ENCODE measurements around the gene MLH1. TPM values are rescaled to one million over a fixed set of nuclear protein-coding genes. Genes with fewer than 3 reads are reported as not detected.
A peak's percentile ranks its signal among the peaks of the same experiment; 100 is the strongest.

MLH1 gene
- total and polyA plus RNA-seq, 2 experiments from 2014 or later = 27.8 to 36.3 TPM

DNA sequence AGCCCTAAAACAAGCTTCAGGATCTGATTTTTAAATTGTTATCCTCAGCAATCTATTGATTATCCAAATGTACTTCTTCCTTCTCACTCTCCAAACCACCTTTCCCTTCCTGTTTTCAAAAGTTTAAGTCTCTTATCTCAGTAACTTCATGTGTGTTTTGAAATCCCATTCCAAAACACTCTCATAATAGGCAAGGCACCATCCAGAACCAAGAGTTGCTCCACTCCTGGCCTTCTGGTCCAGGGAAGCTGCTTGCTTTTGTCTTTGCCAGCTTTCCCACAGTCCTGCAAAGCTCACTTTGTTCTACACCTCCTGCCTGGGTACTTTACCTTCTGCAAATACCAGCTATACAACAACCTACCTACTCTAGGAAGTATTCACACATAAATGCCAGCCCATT lies 63.5 kb downstream of the MLH1 start:
- Histone ChIP-seq H3K4me2 (ENCODE audit: unreplicated experiment) (no peak overlapping the region), H3K9me3 (ENCODE audit: low read depth) (no peaks in the 10 kb centered on the region), H2AFZ (no peak overlapping the region), H3K4me3 (no peak overlapping the region), H4K20me1 (ENCODE audit: insufficient read depth) (no peaks in the 10 kb centered on the region), H3K27me3 (replicated peaks; ENCODE audit: insufficient read depth) (no peaks in the 10 kb centered on the region), H3K4me1 (ENCODE audit: insufficient read depth) (peaks cover 39% of the 10 kb centered on the region), H3K27ac (no peak overlapping the region), H3F3A (ENCODE audit: insufficient read depth) (peaks cover 62% of the 10 kb centered on the region), H3K9ac (no peak overlapping the region), H3K36me3 (ENCODE audit: low read depth) (peaks cover 60% of the 10 kb centered on the region), H3K79me2 (ENCODE audit: insufficient read depth) (peaks cover 8% of the 10 kb centered on the region; the same call in 1 of the 2 replicates), H3K9me2 (ENCODE audit: insufficient read depth) (no peaks in the 10 kb centered on the region)
- TF ChIP-seq EZH2 (IDR thresholded peaks at IDR 0.05; ENCODE audit: insufficient read depth, poor library complexity, severe bottlenecking) = no peak
- no peak for TF ChIP-seq EZH2phosphoT487 (IDR thresholded peaks at IDR 0.05; ENCODE audit: insufficient read depth, low read depth)
- no peak for DNase-seq
- in situ Hi-C loops (cut with MboI) = no loop called here

DNA sequence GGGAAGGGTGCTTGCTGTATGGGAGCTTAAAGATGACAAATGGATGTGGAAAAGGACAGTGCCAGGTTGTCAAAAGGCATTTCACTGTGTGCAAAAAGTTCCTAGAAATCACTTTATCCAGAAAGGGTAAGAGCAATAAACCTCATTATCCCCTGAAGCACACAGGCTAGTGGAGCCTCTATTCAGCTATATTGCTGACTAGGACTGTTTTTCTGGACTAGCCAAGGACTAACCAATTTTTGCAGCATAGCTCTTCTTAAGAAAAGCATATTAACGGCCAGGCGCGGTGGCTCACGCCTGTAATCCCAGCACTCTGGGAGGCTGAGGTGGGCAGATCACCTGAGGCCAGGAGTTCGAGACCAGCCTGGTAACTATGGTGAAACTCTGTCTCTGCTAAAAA lies 64.8 kb downstream of the MLH1 start:
- WGBS, 2 experiments (ENCODE audit: low coverage in 1 of 2, low lambda C conversion rate in 2 of 2, missing lambda C conversion rate in 2 of 2) = 97 to 99% methylated on average over 5 of the region's 5 CpGs
- no peaks in the 10 kb centered on the region for H3K27me3 ChIP-seq (replicated peaks; ENCODE audit: insufficient read depth)
- in situ Hi-C loops (cut with MboI) = no loop called here
- no peaks in the 10 kb centered on the region for H4K20me1 ChIP-seq (ENCODE audit: insufficient read depth)
- peaks cover 19% of the 10 kb centered on the region for H3K79me2 ChIP-seq (ENCODE audit: insufficient read depth)
- no peaks in the 10 kb centered on the region for H3K9me2 ChIP-seq (ENCODE audit: insufficient read depth)
- no peak overlapping the region for H3K27ac ChIP-seq
- H3K4me2 ChIP-seq (ENCODE audit: unreplicated experiment) = no peak overlapping the region
- H2AFZ ChIP-seq = no peak overlapping the region
- TF ChIP-seq EZH2 (IDR thresholded peaks at IDR 0.05; ENCODE audit: insufficient read depth, poor library complexity, severe bottlenecking) = no peak
- no peaks in the 10 kb centered on the region for H3K9me3 ChIP-seq (ENCODE audit: low read depth)
- H3K36me3 ChIP-seq (ENCODE audit: low read depth) = peaks cover 61% of the 10 kb centered on the region
- no peak overlapping the region for H3K9ac ChIP-seq
- no peak overlapping the region for H3K4me3 ChIP-seq
- peaks cover 54% of the 10 kb centered on the region for H3F3A ChIP-seq (ENCODE audit: insufficient read depth)
- peaks cover 34% of the 10 kb centered on the region for H3K4me1 ChIP-seq (ENCODE audit: insufficient read depth)
- DNase-seq = no peak

DNA sequence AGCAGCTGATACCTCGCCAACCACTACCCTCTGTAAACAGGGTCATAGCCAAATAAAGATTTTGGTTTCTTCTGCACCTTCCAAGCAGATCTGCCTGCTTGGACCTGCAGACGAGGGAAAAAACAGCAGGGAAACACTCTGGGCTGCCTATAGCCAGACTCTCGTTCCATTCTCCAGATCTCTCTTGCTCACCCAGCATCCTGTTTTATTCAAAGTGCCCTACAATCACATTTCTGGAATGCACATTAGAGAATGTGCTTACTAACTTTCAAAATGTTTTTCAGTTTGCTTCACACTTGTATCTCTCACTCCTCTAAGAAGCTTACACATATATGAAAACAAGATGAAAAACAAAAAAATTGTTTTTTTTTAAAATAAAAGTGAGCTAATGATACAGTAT lies 71.4 kb downstream of the MLH1 start:
- in situ Hi-C loops (cut with MboI) = no loop called here
- H4K20me1 ChIP-seq (ENCODE audit: insufficient read depth) = no peaks in the 10 kb centered on the region
- peaks cover 14% of the 10 kb centered on the region; the same call in 1 of the 2 replicates for H3F3A ChIP-seq (ENCODE audit: insufficient read depth)
- WGBS, 2 experiments (ENCODE audit: low coverage in 1 of 2, low lambda C conversion rate in 2 of 2, missing lambda C conversion rate in 2 of 2) = 74 to 80% methylated on average over 3 of the region's 3 CpGs
- peak; percentile 62 for DNase-seq
- no peaks in the 10 kb centered on the region for H3K9me3 ChIP-seq (ENCODE audit: low read depth)
- no peak for TF ChIP-seq EZH2 (IDR thresholded peaks at IDR 0.05; ENCODE audit: insufficient read depth, poor library complexity, severe bottlenecking)
- no peak for TF ChIP-seq EZH2phosphoT487 (IDR thresholded peaks at IDR 0.05; ENCODE audit: insufficient read depth, low read depth)
- peaks cover 4% of the 10 kb centered on the region; the same call in 1 of the 2 replicates for H3K4me1 ChIP-seq (ENCODE audit: insufficient read depth)
- no peak overlapping the region for H3K4me3 ChIP-seq
- H3K27me3 ChIP-seq (replicated peaks; ENCODE audit: insufficient read depth) = no peaks in the 10 kb centered on the region
- peaks cover 57% of the 10 kb centered on the region for H3K36me3 ChIP-seq (ENCODE audit: low read depth)
- peaks cover 28% of the 10 kb centered on the region for H3K79me2 ChIP-seq (ENCODE audit: insufficient read depth)
- peak overlapping the region; percentile 13; the same call in 1 of the 2 replicates for H3K27ac ChIP-seq
- H3K9ac ChIP-seq = no peak overlapping the region
- no peak overlapping the region for H2AFZ ChIP-seq
- no peaks in the 10 kb centered on the region for H3K9me2 ChIP-seq (ENCODE audit: insufficient read depth)
- H3K4me2 ChIP-seq (ENCODE audit: unreplicated experiment) = no peak overlapping the region

DNA sequence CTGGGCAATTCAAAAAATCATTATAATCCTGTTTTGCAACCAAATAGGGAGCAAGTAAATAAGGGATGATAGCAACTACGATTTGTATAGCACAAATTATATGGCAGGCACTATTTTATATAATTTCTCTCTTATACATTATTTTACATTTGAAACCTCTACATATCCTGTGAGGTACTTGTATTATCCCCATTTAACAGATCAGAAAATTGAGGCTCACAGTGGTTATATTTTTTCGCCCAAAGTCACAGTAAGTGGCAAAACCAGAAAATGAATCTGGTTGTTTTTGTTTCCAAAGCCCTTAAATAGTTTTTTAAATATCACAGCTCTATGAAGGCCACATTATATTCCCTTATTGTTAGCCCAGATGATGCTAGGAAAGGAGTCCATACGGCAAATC lies 74.3 kb downstream of the MLH1 start:
- WGBS, 2 experiments (ENCODE audit: low coverage in 1 of 2, low lambda C conversion rate in 2 of 2, missing lambda C conversion rate in 2 of 2) = 97 to 98% methylated on average over 3 of the region's 3 CpGs
- H3K27ac ChIP-seq = no peak overlapping the region
- H3K79me2 ChIP-seq (ENCODE audit: insufficient read depth) = peaks cover 20% of the 10 kb centered on the region; the same call in 1 of the 2 replicates
- no peak overlapping the region for H2AFZ ChIP-seq
- no peaks in the 10 kb centered on the region for H3K9me3 ChIP-seq (ENCODE audit: low read depth)
- no peaks in the 10 kb centered on the region for H3K27me3 ChIP-seq (replicated peaks; ENCODE audit: insufficient read depth)
- H3K4me2 ChIP-seq (ENCODE audit: unreplicated experiment) = no peak overlapping the region
- H3K36me3 ChIP-seq (ENCODE audit: low read depth) = peaks cover 47% of the 10 kb centered on the region
- H3F3A ChIP-seq (ENCODE audit: insufficient read depth) = peaks cover 25% of the 10 kb centered on the region; the same call in 1 of the 2 replicates
- no peak for DNase-seq
- in situ Hi-C loops (cut with MboI) = no loop called here
- TF ChIP-seq EZH2 (IDR thresholded peaks at IDR 0.05; ENCODE audit: insufficient read depth, poor library complexity, severe bottlenecking) (no peak), EZH2phosphoT487 (IDR thresholded peaks at IDR 0.05; ENCODE audit: insufficient read depth, low read depth) (no peak)
- no peak overlapping the region for H3K4me3 ChIP-seq
- H3K9ac ChIP-seq = no peak overlapping the region
- no peaks in the 10 kb centered on the region for H4K20me1 ChIP-seq (ENCODE audit: insufficient read depth)
- no peaks in the 10 kb centered on the region for H3K9me2 ChIP-seq (ENCODE audit: insufficient read depth)
- H3K4me1 ChIP-seq (ENCODE audit: insufficient read depth) = peaks cover 11% of the 10 kb centered on the region

DNA sequence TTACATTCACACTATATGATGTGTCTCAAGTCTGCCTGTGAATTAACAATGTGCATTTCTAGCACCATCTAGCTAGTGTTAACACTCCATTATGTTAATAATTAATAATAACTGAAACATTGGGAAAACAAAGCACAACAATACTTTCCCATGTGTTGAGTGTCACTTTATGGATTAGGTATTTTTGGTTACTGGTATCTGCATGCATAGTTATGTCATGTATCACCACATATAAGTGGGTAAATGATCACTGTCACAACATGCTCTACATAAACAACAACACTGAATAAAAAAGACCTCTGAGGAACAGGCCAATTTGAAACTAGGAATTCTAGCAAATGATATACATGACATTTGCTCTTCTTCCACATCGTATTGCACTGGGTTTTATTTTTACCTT lies 74.7 kb downstream of the MLH1 start:
- Histone ChIP-seq H3K4me2 (ENCODE audit: unreplicated experiment) (no peak overlapping the region), H3K27ac (no peak overlapping the region), H3F3A (ENCODE audit: insufficient read depth) (peaks cover 30% of the 10 kb centered on the region; the same call in 1 of the 2 replicates), H3K9me2 (ENCODE audit: insufficient read depth) (no peaks in the 10 kb centered on the region), H2AFZ (no peak overlapping the region), H3K9me3 (ENCODE audit: low read depth) (no peaks in the 10 kb centered on the region), H3K9ac (no peak overlapping the region), H3K4me1 (ENCODE audit: insufficient read depth) (peaks cover 16% of the 10 kb centered on the region), H3K79me2 (ENCODE audit: insufficient read depth) (peaks cover 16% of the 10 kb centered on the region; the same call in 1 of the 2 replicates), H4K20me1 (ENCODE audit: insufficient read depth) (no peaks in the 10 kb centered on the region), H3K4me3 (no peak overlapping the region), H3K27me3 (replicated peaks; ENCODE audit: insufficient read depth) (no peaks in the 10 kb centered on the region), H3K36me3 (ENCODE audit: low read depth) (peaks cover 42% of the 10 kb centered on the region)
- DNase-seq = no peak
- WGBS, 2 experiments (ENCODE audit: low coverage in 1 of 2, low lambda C conversion rate in 2 of 2, missing lambda C conversion rate in 2 of 2) = 96 to 100% methylated on average over 1 of the region's 1 CpG
- in situ Hi-C loops (cut with MboI) = no loop called here
- TF ChIP-seq EZH2phosphoT487 (IDR thresholded peaks at IDR 0.05; ENCODE audit: insufficient read depth, low read depth) = no peak
- no peak for TF ChIP-seq EZH2 (IDR thresholded peaks at IDR 0.05; ENCODE audit: insufficient read depth, poor library complexity, severe bottlenecking)

All from GM23248 (cell line).